HCT116 (cell line): Measurements from ENCODE around the gene SIPA1L3. TPM values are rescaled to one million over a fixed set of nuclear protein-coding genes. Genes with fewer than 3 reads are reported as not detected.

Source experiments
- ATAC-seq: fragments of 200-7000 bp; cut with Tn5 transposase; 2 replicates; pipeline ENCODE4 v1.9.1; 2020; ENCODE audit warnings: mild to moderate bottlenecking, moderate library complexity
- BruUV-seq: library from RNA; stranded (reverse); fragments of 400-500 nt; replicated peaks from 2 replicates; lab custom pipeline; 2021; lab: Mats Ljungman, UMichigan
- CTCF ChIA-PET: fragments of 300-600 bp; sonication (Branson Sonifier 250); formaldehyde crosslinking; loops from one replicate; lab custom pipeline; 2021; ENCODE audit warnings: antibody characterized with exemption; lab: Charles Lee
- POLR2A ChIA-PET: fragments of 300-600, 350-600 bp; sonication (Branson Sonifier 250); formaldehyde crosslinking; loops from one replicate; lab custom pipeline; 2021; ENCODE audit warnings: antibody characterized with exemption; lab: Charles Lee
- RAD21 ChIA-PET, 2 experiments: fragments of 300-600 bp; sonication (Branson Sonifier 250); formaldehyde crosslinking; loops; one replicate each; lab custom pipeline; 2023; ENCODE audit warnings: low total read pairs in 2 of 2; ENCODE audit not compliant: uncharacterized antibody in 2 of 2, unreplicated experiment in 2 of 2, low non-redundant PET in 1 of 2; lab: Charles Lee
- DNase-seq: peaks from one replicate; pipeline ENCODE4 v3.0.0-alpha.2; 2010; ENCODE audit warnings: low read depth, low spot score
- H2AFZ ChIP-seq: fragments of 200-600 bp; shearing (Covaris generic), sonication (generic); 2 replicates; pipeline ENCODE4 v1.6.1; 2017; ENCODE audit warnings: low read depth, mixed run types, mixed read lengths, antibody characterized with exemption, low read length; ENCODE audit not compliant: poor library complexity, severe bottlenecking
- H3K27ac ChIP-seq: 2 replicates; pipeline ENCODE4 v1.5.1; 2012; ENCODE audit warnings: low read depth, low read length
- H3K27me3 ChIP-seq: fragments of 200-600 bp; sonication (generic); 2 replicates; pipeline ENCODE4 v1.6.1; 2016; ENCODE audit warnings: mixed run types, low read length, mixed read lengths; ENCODE audit not compliant: insufficient read depth
- H3K36me3 ChIP-seq, 2 experiments: fragments of 200-500 bp in 1 of 2; fragments of 200-600 bp in 1 of 2; sonication (Bioruptor generic) in 1 of 2; sonication (generic) in 1 of 2; 2 replicates each; pipeline versions ENCODE4 v1.5.1 to v1.6.1; 2014 to 2016; ENCODE audit warnings: low read length in 2 of 2, inconsistent platforms in 1 of 2, mixed read lengths in 1 of 2, mixed run types in 1 of 2; ENCODE audit not compliant: insufficient read depth in 2 of 2, control insufficient read depth in 1 of 2
- H3K4me1 ChIP-seq, 2 experiments: fragments of 200-600 bp in 1 of 2; sonication (generic) in 1 of 2; 2 replicates each; pipeline versions ENCODE4 v1.5.1 to v1.6.1; 2012 to 2017; ENCODE audit warnings: low read length in 2 of 2, inconsistent platforms in 1 of 2, mild to moderate bottlenecking in 1 of 2, mixed read lengths in 1 of 2, mixed run types in 1 of 2, moderate library complexity in 1 of 2; ENCODE audit not compliant: insufficient read depth in 2 of 2, control insufficient read depth in 1 of 2
- H3K4me2 ChIP-seq: fragments of 200-600 bp; sonication (generic); 2 replicates; pipeline ENCODE4 v1.6.1; 2017; ENCODE audit warnings: mixed run types, low read length, mixed read lengths
- H3K4me3 ChIP-seq, 2 experiments: fragments of 200-600 bp in 1 of 2; sonication (generic) in 1 of 2; replicated peaks in 1 of 2; 2 replicates each; pipeline ENCODE4 v1.5.1; 2011 to 2016; ENCODE audit warnings: low read length in 2 of 2, control low read depth in 1 of 2, low read depth in 1 of 2, mild to moderate bottlenecking in 1 of 2, mixed read lengths in 1 of 2, mixed run types in 1 of 2
- H3K79me2 ChIP-seq: fragments of 200-600 bp; sonication (generic); 2 replicates; pipeline ENCODE4 v1.6.1; 2017; ENCODE audit warnings: mild to moderate bottlenecking, mixed run types, low read length, moderate library complexity, mixed read lengths; ENCODE audit not compliant: insufficient read depth
- H3K9ac ChIP-seq: fragments of 200-600 bp; sonication (generic); 2 replicates; pipeline ENCODE4 v1.6.1; 2016; ENCODE audit warnings: low read length, mixed read lengths
- H3K9me2 ChIP-seq: fragments of 200-600 bp; sonication (generic), shearing (Covaris generic); 2 replicates; pipeline ENCODE4 v1.6.1; 2017; ENCODE audit warnings: mixed run types, mild to moderate bottlenecking, moderate library complexity; ENCODE audit not compliant: insufficient read depth
- H3K9me3 ChIP-seq, 2 experiments: fragments of 200-500 bp in 1 of 2; fragments of 200-600 bp in 1 of 2; sonication (Bioruptor generic) in 1 of 2; sonication (generic) in 1 of 2; 2 replicates each; pipeline ENCODE4 v1.6.1; 2014 to 2017; ENCODE audit warnings: low read length in 2 of 2, mixed read lengths in 2 of 2, inconsistent platforms in 1 of 2, low read depth in 1 of 2, mild to moderate bottlenecking in 1 of 2, mixed run types in 1 of 2, moderate library complexity in 1 of 2; ENCODE audit not compliant: control insufficient read depth in 1 of 2, insufficient read depth in 1 of 2
- H4K20me1 ChIP-seq: fragments of 200-600 bp; sonication (generic), shearing (Covaris generic); 2 replicates; pipeline ENCODE4 v1.6.1; 2017; ENCODE audit warnings: mixed run types, mild to moderate bottlenecking, moderate library complexity; ENCODE audit not compliant: insufficient read depth
- CEBPB ChIP-seq: IDR thresholded peaks from 2 replicates; pipeline ENCODE4 v1.6.1; 2012; ENCODE audit warnings: low read depth
- CTCF ChIP-seq, 3 experiments: fragments of 200-600 bp in 1 of 3; sonication (generic) in 1 of 3; IDR thresholded peaks in 2 of 3; conservative IDR thresholded peaks in 1 of 3; 2 replicates each; pipeline ENCODE4 v1.5.1; 2012 to 2017; ENCODE audit warnings: low read depth in 2 of 3, low read length in 2 of 3, antibody characterized with exemption in 1 of 3, borderline replicate concordance in 1 of 3, control low read depth in 1 of 3, mild to moderate bottlenecking in 1 of 3, mixed read lengths in 1 of 3, mixed run types in 1 of 3, moderate library complexity in 1 of 3; ENCODE audit not compliant: insufficient read depth in 1 of 3
- EZH2 ChIP-seq: fragments of 200-600 bp; sonication (generic); IDR thresholded peaks from 2 replicates; pipeline ENCODE4 v1.6.1; 2017; ENCODE audit warnings: antibody characterized with exemption, mixed run types
- EZH2phosphoT487 ChIP-seq: fragments of 200-600 bp; IDR thresholded peaks from 2 replicates; pipeline ENCODE4 v1.6.1; 2018; ENCODE audit warnings: antibody characterized with exemption, borderline replicate concordance
- FOSL1 ChIP-seq: IDR thresholded peaks from 2 replicates; pipeline ENCODE4 v1.6.1; 2012; ENCODE audit warnings: low read depth
- JUND ChIP-seq: IDR thresholded peaks from 2 replicates; pipeline ENCODE4 v1.6.1; 2012
- POLR2A ChIP-seq: IDR thresholded peaks from 2 replicates; pipeline ENCODE4 v1.7.0; 2011; ENCODE audit warnings: borderline replicate concordance; ENCODE audit not compliant: insufficient read depth, insufficient read length; ENCODE audit errors: extremely low read depth
- REST ChIP-seq: IDR thresholded peaks from 2 replicates; pipeline ENCODE4 v1.6.1; 2012; ENCODE audit warnings: low read depth
- SP1 ChIP-seq: IDR thresholded peaks from 2 replicates; pipeline ENCODE4 v1.6.1; 2012; ENCODE audit warnings: low read depth
- SRF ChIP-seq: IDR thresholded peaks from 2 replicates; pipeline ENCODE4 v1.6.1; 2012; ENCODE audit warnings: low read depth
- TCF7L2 ChIP-seq: IDR thresholded peaks from 2 replicates; pipeline ENCODE4 v1.7.0; 2011; ENCODE audit warnings: borderline replicate concordance, inconsistent platforms; ENCODE audit not compliant: insufficient read depth, insufficient read length; ENCODE audit errors: extremely low read depth
- YY1 ChIP-seq: IDR thresholded peaks from 2 replicates; pipeline ENCODE4 v1.6.1; 2011; ENCODE audit warnings: low read length, low read depth, moderate library complexity, mild to moderate bottlenecking; ENCODE audit not compliant: insufficient replicate concordance; ENCODE audit errors: extremely low read depth
- ZFX ChIP-seq: fragments of 450-650 bp; IDR thresholded peaks from 2 replicates; pipeline ENCODE4 v1.6.1; 2017
- intact Hi-C: fragments of 100-400 bp; cut with micrococcal nuclease; formaldehyde crosslinking; loops from 2 replicates; pipeline ENCODE4 v1.10.0; 2022
- total RNA-seq: library from RNA; stranded (reverse); gene quantifications from one replicate; pipeline ENCODE4 v1.2.1, GENCODE V29; 2021; ENCODE audit not compliant: unreplicated experiment
- TF ChIP-seq, protein P1 (sequence below): IDR thresholded peaks from 2 replicates; pipeline ENCODE4 v1.6.1; 2012

The SIPA1L3 gene
- total RNA-seq, 1 experiment from 2014 or later, result 41.8 TPM

- POLR2A ChIA-PET, result no interaction called here
- CTCF ChIA-PET, result no interaction called here
- H4K20me1 ChIP-seq, result no peaks in the 10 kb centered on the region
- no peaks in the 10 kb centered on the region for H3K4me1 ChIP-seq
- no peak overlapping the region for H3K9ac ChIP-seq
- no peaks in the 10 kb centered on the region for H3K9me2 ChIP-seq
- no peak overlapping the region for H3K4me3 ChIP-seq
- RAD21 ChIA-PET, result no interaction called here
- no peak overlapping the region for H3K4me2 ChIP-seq
- peaks cover 10% of the 10 kb centered on the region; the same call in 1 of the 2 replicates for H3K79me2 ChIP-seq
- ATAC-seq (no peak), DNase-seq (no peak)
- peaks cover 0 to 6% of the 10 kb centered on the region in 2 experiments; a peak in 1 of 4 replicates for H3K9me3 ChIP-seq
- H3K36me3 ChIP-seq, result no peaks in the 10 kb centered on the region
- H3K27ac ChIP-seq, result no peak overlapping the region
- no TSS peak for BruUV-seq
- intact Hi-C loops, result no loop called here
- H2AFZ ChIP-seq, result no peak overlapping the region
- TF ChIP-seq FOSL1, result no peak
- TF ChIP-seq REST, result no peak
- TF ChIP-seq CEBPB, result no peak
- no peak for TF ChIP-seq ZFX
- no peak for TF ChIP-seq EZH2
- TF ChIP-seq, protein P1, sequence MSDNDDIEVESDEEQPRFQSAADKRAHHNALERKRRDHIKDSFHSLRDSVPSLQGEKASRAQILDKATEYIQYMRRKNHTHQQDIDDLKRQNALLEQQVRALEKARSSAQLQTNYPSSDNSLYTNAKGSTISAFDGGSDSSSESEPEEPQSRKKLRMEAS, result no peak
- TF ChIP-seq JUND, result no peak
- TF ChIP-seq EZH2phosphoT487, result no peak
- no peak for TF ChIP-seq YY1
- no peak for TF ChIP-seq SRF
- no peak for TF ChIP-seq SP1
- no peak for TF ChIP-seq CTCF (IDR thresholded peaks at IDR 0.05 in 2 of 3, conservative IDR thresholded peaks at IDR 0.05 in 1 of 3; ENCODE audit: borderline replicate concordance in 1 of 3, insufficient read depth in 1 of 3, low read depth in 2 of 3, low read length in 2 of 3)
- no peak for TF ChIP-seq POLR2A
- TF ChIP-seq TCF7L2, result no peak
- H3K27me3 ChIP-seq, result no peaks in the 10 kb centered on the region
Observed at GRCh38 chr19:38045554-38046253, 138.7 kb downstream of the SIPA1L3 start.
